ENCODE measurements around the gene RAB11FIP4. TPM values are rescaled to one million over a fixed set of nuclear protein-coding genes. Genes with fewer than 3 reads are reported as not detected.

The RAB11FIP4 gene
- total RNA-seq, 1 donor from 2014 or later = 13.2 TPM

DNA sequence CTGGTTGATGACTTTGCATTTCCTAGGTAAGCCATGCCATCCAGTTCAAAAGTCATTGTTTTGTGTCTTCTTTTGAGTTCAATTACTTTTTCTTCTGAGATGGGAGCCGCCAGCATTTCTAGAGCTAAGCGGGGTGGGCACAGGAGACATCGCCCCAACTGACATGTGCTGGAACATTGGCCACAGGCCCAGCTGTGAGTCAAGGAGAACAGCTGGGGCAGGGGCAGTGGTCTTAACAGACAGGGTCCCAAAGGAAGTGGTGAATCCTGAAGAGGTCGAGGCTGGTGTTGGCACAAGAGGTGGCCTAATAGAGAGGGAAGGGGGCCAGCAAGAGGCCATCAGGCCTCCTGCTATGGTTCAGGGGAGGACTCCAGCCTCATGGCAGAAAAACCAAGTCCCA is 17.1 kb downstream of the RAB11FIP4 start:
- DNase-seq (ENCODE audit: low spot score) = no peak

DNA sequence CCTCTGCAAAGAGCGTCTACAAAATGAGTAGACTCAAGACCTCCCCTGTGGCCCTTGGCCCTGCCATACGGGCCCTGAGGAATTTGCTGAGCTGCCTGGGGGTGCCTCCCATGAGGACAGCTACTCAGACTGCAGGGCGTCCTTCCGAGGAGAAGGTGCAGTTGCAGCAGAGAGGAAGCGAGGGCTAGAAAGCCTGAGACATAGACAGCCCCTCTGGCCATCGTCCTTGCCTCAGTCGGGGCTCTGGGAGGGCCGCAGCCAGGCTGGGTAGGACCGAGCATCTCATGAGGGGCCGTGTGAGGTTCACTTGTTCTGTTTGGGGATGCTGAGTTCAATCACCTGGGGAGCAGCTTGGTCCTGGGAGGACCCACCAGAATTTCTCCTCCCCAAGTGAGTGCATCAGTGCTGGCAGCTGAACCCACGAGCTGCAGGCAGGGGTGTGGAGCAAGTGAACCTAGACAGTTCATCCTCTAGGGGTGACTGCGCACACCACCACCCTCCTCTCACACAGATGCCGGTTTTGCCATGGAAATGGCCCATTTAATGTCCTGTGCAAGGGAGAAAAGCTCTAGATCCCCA is 20.3 kb downstream of the RAB11FIP4 start:
- no peak for DNase-seq (ENCODE audit: low spot score)

GRCh38 chr17:31412511-31412910 is 21.0 kb downstream of the RAB11FIP4 start:
- no peak for DNase-seq (ENCODE audit: low spot score)

DNA sequence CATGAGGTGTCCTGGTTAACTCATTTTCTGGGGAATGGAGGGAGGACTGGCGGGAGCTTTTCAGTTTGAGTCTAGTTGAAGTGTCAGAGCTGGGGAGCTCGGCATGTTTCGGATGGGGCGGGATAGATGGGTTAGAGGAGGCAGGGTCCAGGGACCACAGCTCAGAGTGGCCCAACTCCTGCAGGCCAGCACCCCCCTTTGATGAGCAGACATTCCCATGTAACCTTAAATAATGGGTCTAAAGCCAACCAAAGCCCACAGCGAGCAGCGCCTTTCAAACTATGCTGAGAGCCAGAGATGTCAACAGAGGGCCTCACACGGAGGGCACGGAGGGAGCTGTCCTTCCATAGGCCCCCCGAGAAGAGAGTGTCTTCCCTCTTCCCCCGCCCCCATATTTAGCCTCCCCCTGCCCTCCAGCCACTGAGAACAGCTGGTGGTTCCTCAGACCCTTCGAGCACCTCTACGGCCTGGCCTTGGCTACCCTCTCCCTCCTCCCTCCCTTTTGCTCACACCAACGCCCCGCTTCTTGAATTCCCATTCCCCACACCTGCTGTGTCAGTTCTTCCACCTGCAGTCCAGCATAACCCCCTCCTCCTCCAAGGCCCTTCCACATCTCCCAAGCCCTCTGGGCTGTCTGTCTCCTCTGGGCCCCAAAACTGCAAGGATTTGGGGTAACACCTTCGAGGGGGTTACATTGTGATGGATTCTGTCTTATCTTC is 21.8 kb downstream of the RAB11FIP4 start:
- no peak for DNase-seq (ENCODE audit: low spot score)

DNA sequence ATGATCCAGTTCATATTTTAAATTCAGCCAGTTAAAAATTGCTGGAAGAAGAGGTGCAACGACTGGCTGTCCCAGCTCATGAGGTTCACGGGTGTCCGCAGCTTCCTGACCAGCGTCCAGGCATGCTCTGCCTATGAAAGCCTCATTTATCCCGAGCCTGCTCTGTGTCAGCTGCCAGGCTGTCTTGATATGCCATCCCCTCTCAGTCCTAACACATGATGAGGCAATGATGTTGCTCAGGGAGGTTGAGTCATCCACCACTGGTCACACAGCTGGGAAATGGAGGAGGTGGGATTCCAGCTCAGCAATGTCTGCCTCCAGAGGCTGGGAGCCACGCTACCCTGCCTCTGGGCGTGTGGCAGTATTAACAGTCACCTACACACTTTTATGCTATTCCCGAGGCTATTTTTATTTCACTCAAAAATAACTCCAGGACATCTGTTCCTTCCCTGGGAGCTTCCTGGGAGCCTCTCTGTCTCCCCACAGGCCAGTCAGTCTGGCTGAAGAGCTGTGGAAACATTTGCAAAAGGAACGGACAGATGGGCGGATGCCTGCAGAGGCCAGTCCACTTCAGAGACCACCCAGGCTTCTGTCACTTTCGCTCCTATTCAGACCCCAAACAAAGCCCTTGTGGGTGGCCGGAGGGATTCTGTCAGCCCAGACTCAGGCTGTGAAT is 22.5 kb downstream of the RAB11FIP4 start:
- DNase-seq (ENCODE audit: low spot score) = peak; percentile 72

DNA sequence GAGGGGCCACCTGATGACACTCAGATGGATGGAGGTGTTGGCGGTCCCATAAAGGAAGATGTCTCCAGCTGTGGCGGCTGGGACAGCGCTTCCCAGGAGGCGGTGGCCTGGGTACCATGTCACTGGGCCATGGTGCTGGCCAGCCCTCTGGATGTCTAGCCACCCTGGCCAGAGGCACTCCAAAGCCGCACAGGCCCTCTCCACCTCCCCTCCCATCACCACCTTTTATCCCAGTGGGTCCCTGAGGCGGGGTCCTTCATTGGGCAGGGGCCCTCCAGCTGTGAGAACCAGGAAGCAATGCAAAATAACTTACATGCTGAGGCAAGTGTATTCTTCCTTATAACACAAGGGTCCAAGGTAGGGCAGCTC is 23.1 kb downstream of the RAB11FIP4 start:
- no peak for DNase-seq (ENCODE audit: low spot score)

DNA sequence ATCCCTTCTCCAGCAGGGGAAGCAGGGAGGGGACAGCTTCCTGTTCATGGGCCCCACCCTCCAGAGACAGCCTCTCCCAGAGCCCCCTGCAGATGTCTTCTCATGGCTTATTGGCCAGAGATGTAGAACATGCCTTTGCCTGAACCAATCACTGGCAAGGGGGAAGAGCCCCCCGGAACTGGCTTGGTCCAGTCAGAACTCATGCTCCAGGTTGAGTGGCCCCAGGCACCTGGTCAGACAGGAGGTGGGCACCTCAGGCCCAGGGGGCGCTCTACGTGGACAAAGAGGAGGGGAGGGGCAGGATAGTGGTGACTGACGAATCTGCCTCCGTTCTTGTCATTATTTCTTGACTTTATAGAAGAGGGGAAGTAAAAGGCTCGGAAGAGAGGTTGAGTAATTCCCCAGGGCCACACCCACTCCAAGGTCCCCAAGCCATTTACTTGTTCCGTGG is 23.6 kb downstream of the RAB11FIP4 start:
- DNase-seq (ENCODE audit: low spot score) = no peak

DNA sequence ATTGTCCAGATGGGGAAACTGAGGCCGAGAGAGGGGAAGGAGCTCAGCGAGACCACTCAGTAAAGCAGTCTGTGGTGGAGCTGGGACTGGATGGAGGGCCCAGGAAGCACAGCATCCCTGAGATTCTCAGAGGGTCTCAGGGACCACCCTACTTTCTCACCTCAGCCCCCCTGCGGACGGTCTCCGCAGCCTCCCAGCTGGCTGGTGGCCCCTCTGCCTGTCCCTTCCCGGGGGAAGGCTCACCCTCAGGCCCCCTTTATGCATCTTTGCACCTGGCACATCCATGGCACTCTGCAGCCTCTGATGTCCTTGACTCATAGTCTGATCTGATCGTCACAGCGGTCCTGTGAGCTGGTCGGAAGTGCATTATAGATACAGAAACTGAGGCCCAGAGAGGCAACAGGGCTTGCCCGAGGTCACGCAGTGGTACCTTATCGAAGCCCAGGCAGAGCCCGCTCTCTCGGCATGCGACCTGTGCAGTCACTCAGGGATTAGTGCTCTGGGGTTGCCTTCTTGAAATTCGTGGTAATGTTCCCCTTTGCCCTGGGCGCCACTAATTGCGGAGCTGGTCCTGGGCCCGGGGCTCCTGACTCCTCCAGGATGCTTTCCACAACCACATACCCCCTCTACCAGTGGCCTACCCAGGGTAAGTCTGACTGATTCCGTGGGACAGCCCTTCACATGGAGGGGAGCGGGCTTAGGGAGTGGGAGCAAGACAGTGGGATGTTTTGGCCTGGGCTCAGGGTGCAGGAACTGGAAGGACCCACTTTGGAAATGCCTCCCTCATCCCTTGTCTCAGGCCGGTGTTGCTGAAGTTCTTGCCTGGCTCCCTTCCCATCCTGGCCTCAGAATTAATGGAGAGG is 24.4 kb downstream of the RAB11FIP4 start:
- no peak for DNase-seq (ENCODE audit: low spot score)

DNA sequence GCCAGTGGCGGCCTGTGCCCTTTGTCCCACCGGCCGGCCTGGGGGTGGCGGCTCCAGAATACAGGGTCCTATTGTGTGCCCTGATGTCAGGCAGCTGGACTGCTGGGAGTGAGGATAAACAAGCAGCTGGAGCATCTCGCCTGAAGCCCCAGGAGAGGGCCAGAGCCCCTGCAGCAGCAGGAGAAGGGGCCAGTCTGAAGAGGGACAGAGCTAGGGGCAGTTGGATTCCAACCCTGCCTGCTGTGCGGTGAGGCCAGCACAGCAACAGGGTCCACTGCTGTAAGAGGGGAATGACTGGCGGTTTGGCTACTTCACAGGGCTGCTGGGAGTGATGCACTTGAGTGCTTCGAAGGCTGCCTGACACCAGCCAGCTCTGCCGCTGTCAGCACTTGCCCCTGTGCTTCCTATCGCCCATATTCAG is 25.0 kb downstream of the RAB11FIP4 start:
- DNase-seq (ENCODE audit: low spot score) = no peak

DNA sequence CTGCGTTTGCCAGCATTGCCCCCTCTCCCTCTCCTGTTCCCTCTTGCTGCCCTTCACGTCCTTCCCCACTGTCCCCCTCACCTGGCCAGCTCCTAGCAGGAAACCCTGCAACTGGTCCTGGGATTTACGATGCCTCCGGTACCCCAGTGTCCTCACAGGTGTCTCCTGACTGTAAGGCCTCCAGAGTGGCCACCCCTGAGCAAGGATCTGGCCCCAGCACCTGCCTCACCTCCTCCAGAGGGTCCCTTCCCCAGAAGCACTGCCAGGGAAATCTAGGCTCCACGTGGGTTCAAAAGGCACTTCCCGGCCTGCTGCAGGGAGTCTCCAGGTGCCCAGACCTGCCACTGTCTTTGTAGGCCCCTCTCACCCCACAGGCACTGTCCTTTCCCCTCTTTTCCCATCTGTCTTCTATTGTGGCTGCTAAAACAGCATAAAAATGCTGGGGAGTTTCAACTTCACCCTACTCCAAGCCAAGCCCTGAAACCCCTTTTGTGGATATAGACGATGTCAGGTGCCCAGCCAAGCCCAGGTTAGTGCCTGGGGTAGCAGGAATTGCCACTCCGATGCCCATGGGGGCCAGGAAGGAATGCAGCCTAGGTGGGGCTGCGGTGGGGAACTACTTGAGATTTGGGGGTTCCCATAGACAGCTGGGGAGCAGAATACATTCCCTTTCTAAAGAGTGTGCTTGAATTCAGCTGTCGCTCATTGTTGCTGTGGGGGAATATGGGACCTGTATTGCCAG is 25.7 kb downstream of the RAB11FIP4 start:
- no peak for DNase-seq (ENCODE audit: low spot score)

GRCh38 chr17:31418773-31419350 is 27.4 kb downstream of the RAB11FIP4 start:
- DNase-seq (ENCODE audit: low spot score) = no peak

DNA sequence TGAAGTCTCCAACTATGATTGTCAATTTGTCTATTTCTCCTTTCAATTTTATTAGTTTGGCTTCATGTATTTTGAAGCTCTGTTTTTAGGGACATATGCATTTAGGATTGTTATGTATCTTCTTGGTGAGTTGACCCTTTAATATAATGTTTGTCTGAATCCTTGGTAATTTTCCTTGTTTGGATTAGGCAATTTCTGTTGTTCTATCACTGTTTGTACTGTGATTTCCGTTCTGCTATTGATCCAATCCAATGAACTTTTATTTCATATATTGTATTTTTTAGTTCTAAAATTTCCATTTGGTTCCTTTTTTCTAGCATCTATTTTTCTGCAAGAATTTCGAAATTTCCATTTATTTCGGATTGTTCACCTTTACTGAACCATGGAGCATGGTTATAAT is 31.0 kb downstream of the RAB11FIP4 start:
- no peak for DNase-seq (ENCODE audit: low spot score)

DNA sequence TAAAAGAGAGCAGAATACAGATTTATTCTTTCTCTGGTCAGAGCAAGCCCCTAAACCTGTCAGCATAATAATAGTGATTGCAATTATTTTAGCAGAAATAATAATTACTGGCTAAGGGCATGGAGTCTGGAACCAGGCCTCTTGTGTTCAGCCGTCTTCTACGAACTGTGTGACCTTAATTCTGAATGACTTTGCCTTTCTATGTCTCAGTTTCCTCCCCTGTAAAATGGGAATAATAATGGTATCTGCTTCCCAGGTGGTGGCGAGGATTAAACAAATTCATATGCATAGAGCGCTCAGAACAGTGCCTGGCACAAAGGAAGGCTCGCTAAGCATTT is 33.4 kb downstream of the RAB11FIP4 start:
- no peak for DNase-seq (ENCODE audit: low spot score)

- peak; percentile 62 for DNase-seq (ENCODE audit: low spot score)
Measured at GRCh38 chr17:31425282-31426040, 34.0 kb downstream of the RAB11FIP4 start.

DNA sequence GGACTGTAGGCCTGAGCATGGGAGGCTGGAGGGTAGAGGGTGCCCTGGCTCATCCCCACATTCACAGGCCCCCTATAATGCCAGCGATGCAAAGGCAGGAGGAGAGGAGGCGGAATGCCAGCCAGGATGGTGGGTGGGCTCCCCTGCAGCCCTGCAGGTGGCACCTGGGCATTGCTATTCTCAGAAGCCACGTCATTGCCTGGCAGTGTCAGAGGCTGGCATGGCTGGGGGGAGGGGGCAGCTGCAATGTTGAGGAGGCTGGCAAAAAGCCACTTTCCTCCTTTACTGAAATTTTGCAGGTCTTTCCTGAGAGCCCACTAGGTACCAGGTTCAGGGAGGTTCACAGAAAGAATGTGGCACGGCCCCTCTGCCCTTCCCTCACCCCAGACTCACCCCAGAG is 36.2 kb downstream of the RAB11FIP4 start:
- no peak for DNase-seq (ENCODE audit: low spot score)

DNA sequence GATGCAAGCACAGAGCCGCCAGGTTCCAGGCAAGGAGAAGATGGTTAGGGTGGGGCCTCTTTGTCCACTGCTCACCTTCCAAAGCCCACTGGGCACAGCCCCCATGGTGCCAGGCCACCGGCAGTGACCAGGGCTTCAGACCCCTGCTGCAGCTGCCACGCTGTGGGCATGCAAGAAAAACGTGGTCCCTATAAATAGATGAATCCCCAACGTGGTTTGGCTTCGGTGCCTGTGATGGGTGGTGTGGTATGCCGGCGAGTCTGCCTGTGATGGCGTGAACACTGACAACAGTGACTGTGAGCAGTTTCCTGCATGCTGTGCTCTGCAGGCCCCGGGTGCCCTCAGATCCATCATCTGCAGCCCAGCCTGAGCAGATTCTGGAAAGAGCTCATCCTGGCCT is 36.6 kb downstream of the RAB11FIP4 start:
- DNase-seq (ENCODE audit: low spot score) = no peak

DNA sequence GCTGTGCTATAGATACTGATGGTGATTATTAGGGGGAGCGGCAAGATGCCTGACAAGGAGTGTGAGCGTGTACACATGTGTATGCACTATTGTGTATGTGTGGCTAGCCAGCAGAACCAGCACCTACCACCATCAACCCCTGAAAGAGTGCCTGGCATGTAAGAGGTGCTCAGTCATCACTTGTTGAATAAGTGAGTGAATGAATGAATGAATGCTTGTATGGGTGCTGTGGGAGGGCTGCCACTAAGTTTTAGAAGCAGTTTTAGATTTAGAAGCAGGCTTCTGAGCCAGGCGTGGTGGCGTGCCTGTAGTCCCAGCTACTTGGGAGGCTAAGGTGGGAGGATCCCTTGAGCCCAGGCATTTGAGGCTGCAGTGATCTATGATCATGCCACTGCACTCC is 37.0 kb downstream of the RAB11FIP4 start:
- DNase-seq (ENCODE audit: low spot score) = no peak

DNA sequence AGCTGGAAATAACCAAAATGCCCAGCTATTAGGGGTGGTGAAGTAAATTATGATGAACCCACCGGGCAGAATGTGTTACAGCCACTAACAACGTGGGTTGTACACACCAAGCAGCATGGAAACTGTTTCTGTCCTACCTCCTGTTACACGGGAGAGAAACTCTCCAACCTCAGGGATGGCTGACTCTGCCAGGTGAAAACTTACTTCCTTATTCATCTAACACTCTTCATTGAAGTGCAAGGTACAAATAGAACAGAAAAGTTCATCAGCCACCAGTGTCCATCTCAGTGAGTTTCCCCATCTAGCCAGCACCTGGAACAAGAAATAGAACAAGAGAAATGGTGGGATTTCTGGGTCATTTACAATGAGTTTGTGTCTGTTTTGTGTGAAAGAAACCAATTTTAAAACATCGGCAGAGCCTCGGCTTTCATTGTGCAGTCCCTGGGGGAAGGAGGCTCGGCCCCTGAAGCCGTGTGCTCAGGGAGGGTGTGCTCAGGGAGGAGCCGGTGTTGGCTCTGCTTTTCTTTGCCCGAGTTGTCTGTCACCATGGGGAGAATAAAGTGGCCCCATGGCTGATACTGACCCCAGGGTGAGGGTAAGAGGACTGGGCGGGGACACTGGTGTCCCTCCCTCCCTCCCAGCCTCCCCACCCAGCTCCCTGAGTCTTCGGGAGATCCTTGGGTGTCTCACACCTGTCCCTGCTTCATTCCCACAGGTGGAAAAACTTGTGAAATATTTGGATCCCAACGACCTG is 39.8 kb downstream of the RAB11FIP4 start:
- DNase-seq (ENCODE audit: low spot score) = no peak

DNA sequence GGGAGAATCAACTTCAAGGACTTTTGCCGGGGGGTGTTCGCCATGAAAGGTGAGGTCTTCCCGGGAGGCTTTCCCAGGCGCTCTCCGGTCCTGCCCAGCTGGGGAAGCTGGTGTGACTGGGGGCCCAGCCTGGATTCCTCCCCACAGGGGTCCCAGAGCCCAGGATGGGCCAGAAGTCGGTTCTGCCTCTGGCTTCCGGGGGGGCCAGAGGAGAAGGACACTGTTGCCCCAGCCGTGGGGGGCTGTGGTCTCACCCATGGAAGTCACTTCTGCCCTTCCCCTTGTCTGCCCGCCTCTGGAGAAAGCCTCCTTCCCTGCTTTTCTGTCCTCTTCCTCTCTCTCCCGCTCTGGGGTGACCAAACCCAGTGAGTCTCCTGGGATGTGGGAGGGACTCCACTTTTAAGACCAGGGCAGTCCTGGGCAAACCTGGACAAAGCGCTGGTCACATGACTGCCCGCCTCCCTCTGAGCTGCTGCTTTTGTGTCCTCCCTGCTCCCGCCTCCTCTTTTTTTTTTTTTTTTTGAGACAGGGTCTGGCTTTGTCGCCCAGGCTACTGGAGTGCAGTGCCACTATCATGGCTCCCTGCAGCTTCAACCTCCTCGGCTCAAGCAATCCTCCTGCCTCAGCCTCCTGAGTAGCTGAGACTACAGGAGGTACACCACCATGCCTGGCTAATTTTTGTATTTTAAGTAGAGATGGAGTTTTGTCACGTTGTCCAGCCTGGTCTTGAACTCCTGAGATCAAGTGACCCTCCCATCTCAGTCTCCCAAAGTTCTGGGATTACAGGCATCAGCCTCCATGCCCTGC is 40.6 kb downstream of the RAB11FIP4 start:
- DNase-seq (ENCODE audit: low spot score) = no peak

Data from umbilical cord (tissue), 2 donors.